GM21619 (cell line): Measurements from ENCODE around the gene HNRNPF.
"Not testable (repeated sequence)": the region's sequence is repeated elsewhere in the genome, so short reads cannot be mapped to it uniquely, and the experiment has no call there.

Experiments used
- ATAC-seq: cut with Tn5 transposase; IDR thresholded peaks from one replicate; pipeline ENCODE4 v1.9.1; 2021; ENCODE audit not compliant: unreplicated experiment

HNRNPF gene

DNA sequence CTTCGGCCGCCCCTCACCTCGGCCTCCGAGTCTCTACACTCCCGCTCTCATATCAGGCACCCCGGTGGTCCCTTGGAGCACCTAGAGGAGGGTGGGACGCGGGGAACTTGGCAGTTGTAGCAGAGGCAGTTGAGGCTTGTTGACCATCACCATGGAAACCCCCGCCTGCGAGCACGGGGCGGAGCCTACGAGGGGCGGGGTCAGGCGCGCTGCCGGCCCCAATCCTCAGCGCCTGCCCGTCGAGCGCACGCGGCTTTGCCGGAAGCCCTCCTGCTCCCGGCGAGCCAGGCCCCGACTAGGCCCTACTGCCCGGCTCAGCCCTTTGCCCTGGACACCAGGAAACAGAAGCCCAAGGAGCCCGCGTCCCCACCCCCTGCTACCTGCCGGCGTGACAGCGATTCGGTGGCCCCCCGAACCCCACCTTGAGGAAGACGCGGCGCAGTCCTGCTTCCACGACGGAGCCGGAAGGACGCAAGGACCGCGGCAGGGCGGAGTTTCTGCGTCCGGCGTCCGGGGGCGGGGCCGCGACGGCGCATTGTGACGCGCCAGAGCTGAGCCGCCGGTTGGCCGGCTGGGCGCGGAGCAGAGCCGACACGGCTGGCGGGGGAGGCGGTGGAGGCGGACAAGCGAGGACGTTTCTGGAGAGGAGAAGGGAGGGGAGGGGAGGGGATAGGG is at the start of gene HNRNPF:
HNRNPF (minus strand) TSS at position 477 of the 675 bp plus-strand sequence. CDS start 21,302 bp downstream, outside the sequence.
- peak; percentile 58 for ATAC-seq

DNA sequence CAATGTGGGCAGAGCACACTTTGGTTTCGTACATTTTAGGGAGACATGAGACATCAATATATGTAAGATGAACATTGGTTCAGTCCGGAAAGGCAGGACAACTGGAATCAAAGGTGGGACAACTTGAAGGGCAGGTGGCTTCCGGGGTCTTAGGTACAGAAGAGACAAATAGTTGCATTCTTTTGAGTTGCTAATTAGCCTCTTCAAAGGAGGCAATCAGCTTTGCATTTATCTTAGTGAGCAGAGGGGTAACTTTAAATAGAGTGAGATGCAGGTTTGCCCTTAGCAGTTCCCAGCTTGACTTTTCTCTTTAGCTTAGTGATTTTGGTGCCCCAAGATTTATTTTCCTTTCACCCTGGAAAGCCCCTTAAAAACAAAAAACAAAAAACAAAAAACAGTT is 49.2 kb upstream of the HNRNPF start:
- ATAC-seq: no peak

DNA sequence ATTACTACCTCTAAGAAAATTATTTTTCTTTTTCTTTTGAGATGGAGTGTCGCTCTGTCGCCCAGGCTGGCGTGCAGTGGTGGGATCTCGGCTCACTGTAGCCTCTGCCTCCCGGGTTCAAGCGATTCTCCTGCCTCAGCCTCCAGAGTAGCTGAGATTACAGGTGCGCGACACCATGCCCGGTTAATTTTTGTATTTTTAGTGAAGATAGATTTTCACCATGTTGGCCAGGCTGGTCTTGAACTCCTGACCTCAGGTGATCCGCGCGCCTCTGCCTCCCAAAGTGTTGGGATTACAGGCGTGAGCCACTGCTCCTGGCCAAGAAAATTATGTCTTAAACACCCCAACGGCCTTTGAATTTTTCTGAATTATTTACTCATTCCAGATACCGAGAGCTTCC is 47.6 kb upstream of the HNRNPF start:
- ATAC-seq: not testable (repeated sequence)

- not testable (repeated sequence) for ATAC-seq
Observed at GRCh38 chr10:43454025-43454424, 45.0 kb upstream of the HNRNPF start.

GRCh38 chr10:43453266-43453831 is 44.4 kb upstream of the HNRNPF start:
- ATAC-seq: peak; percentile 12

- ATAC-seq: no peak
Observed at GRCh38 chr10:43452356-43452914, 43.4 kb upstream of the HNRNPF start.

DNA sequence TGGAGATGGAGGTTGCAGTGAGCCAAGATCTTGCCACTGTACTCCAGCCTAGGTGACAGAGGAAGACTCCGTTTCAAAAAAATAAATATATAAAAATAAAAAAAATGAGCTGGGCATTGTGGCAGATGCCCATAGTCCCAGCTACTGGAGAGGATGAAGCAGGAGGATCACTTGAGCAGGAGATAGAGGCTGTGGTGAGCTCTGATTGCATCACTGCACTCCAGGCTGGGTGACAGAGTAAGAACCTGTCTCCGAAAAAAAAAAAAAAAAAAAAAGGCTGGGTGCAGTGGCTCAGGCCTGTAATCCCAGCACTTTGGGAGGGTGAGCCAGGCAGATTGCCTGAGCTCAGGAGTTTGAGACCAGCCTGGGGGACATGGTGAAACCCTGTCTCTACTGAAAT is 39.8 kb upstream of the HNRNPF start:
- no peak for ATAC-seq

DNA sequence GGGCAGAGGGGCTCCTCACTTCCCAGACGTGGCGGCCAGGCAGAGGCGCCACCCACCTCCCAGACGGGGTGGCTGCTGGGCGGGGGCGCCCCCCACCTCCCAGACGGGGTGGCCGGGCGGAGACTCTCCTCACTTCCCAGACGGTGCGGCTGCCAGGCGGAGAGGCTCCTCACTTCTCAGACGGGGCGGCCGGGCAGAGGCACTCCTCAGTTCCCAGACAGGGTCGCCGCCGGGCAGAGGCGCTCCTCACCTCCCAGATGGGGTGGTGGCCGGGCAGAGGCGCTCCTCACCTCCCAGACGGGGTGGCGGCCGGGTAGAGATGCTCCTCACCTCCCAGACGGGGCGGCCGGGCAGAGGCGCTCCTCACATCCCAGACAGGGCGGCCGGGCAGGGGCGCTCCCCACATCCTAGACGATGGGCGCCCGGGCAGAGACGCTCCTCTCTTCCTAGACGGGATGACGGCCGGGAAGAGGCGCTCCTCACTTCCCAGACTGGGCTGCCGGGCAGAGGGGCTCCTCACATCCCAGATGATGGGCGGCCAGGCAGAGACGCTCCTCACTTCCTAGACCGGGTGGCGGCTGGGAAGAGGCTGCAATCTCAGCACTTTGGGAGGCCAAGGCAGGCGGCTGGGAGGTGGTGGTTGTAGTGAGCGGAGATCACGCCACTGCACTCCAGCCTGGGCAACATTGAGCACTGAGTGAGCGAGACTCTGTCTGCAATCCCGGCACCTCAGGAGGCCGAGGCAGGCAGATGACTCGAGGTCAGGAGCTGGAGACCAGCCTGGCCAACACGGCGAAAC is 37.4 kb upstream of the HNRNPF start:
- ATAC-seq: not testable (repeated sequence)

DNA sequence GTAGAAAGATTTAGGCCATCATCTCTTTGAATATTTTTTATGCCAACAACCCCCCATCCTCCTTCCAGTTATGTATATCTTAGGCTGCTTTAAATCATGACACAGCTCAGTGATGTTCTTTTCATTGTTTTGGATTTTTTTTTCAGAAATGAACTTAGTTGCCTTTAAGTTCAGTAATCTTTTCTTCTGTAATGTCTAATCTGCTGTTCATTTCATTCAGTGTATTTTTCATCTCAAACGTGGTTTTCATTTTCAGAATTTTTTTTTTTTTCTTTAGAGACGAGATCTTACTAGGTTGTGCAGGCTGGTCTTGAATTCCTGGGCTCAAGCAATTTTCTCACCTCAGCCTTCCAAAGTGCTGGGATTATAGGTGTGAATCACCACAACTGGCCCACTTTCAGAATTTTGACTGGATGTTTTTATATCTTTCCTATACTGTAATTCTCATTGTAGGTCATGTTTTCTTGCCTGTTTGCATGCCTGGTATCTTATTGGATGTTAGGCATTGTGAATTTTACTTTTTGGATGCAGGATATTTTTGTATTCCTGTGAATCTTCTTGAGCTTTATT is 36.0 kb upstream of the HNRNPF start:
- no peak for ATAC-seq

- no peak for ATAC-seq
Observed at GRCh38 chr10:43444323-43444722, 35.3 kb upstream of the HNRNPF start.

DNA sequence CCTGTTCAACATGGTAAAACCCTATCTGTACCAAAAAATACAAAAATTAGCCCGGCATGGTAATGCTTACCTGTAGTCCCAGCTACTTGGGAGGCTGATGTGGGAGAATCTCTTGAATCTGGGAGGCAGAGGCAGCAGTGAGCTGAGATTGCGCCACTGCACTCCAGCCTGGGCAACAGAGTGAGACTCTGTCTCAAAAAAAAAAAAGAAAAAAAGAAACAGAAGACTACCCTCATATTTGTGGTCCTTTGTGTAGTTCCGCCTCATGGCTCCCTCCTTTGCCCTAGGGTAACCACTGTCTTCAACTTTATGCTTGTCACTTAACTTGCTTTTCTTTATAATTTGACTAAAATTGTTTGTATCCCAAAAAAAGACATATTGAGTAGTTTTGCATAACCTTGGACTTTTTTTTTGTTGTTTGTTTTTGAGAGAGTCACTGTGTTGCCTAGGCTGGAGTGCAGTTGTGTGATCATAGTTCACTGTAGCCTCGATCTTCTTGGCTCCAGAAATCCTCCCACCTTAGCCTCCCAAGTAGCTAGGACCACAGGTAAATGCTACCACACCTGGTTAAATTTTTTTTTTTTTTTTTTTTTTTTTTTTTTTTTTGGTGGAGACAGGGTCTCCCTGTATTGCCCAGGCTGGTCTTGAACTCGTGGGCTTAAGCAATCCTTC is 31.6 kb upstream of the HNRNPF start:
- no peak for ATAC-seq

- no peak for ATAC-seq
Observed at GRCh38 chr10:43437141-43437870, 28.3 kb upstream of the HNRNPF start.

DNA sequence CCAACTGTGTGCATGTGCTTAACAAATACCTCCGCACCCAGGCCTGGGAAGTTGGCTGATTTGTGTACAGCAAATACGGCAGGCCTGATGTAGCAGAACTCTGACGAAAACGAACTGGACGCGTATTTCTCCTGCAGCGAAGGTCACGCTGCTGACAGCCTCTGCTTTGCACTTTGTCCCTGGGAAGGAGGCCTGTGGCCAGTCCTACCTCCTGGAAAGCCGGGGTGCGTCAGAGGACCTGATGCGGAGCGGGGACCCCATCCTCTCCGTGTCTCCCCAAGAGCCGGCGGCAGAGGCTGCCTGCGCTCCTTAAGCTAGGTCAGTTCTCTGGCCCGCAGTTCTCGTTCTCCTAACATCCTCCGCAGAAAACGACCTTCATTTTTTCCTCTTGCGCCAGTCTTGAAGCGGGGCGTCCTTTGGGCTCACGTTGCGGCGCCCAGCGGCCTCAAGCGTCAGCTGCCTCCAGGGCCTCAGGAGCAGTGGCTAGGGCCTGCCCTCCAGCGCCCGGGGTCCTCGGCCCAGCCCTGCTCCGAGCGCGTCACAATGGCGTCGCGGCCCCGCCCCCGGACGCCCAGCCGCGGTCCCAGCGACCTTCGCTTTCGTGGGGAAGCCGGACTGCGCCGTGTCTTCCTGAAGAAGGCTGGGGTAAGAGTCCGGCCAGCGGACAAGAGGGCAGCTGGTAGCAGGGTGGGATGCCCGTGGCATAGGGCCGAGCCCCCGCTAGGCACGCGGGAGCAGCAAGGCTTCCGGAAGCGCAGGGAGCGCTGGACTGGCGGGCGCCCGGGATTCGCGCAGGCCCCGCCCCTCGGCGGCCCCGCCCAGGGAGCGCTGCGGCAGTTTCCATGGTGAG is 27.5 kb upstream of the HNRNPF start, which contains the start of gene ZNF487:
ZNF487 (plus strand) TSS at position 821 of the 850 bp plus-strand sequence. CDS start 38,703 bp downstream, outside the sequence.
- peak; percentile 94 for ATAC-seq

DNA sequence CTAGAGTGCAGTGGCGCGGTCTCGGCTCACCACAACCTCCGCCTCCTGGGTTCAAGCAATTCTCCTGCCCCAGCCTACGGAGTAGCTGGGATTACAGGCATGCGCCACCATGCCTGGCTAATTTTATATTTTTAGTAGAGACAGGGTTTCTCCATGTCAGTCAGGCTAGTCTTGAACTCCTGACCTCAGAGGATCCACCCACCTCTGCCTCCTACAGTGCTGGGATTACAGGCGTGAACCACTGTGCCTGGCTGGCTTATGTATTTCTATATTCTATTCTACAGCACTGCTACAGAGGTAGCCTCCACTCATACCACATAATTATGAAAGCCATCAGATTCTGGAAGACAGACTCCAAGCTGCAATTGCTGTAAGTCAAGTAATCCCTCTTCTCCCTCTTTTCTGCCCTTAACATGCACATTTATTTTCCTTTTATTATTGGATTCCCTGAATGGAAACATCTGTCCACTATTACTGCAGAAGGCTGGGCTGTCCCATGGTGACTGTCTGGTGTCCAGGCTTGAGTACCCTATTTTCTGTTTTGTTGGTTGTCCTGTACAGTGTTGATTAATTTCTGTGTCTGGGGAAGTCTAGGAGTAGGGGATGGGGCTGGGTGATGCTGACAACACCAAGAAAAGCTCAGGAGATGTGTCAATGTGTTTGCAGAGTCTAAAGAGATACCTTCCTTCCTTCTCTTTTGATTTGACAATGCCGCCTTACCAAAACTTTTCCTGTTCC is 22.1 kb upstream of the HNRNPF start:
- no peak for ATAC-seq

DNA sequence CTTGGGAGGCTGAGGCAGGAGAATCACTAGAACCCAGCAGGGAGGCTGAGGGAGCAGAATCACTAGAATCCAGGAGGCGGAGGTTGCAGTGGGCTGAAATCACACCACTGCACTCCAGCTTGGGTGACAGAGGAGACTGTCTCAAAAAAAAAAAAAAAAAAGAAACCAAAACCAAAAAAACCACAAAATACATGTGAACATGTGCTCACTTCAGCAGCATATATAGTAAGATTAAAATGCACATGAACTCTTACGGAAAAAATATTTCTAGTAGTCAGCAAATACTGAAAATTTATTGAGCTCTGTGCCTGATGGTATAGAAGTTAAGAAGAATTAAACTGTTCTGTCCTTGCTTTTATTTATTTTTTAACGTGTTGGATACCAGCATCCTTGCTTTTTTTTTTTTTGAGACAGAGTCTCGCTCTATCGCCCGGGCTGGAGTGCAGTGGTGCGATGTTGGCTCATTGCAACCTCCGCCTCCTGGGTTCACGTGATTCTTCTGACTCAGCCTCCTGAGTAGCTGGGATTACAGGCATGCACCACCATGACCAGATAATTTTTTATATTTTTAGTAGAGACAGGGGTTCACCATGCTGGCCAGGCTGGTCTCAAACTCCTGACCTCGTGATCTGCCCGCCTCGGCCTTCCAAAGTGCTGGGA is 18.3 kb upstream of the HNRNPF start:
- ATAC-seq: peak; percentile 70

DNA sequence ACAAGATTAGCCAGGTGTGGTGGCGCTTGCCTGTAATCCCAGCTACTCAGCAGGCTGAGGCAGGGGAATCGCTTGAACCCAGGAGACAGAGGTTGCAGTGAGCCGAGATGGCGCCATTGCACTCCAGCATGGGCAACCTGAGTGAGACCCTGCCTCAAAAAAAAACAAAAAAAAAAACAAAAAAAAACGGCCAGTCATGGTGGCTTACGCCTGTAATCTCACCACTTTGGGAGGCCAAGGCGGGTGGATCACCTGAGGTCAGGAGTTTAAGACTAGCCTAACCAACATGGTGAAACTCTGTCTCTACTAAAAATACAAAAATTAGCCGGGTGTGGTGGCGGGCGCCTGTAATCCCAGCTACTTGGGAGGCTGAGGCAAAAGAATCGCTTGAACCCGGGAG is 17.5 kb upstream of the HNRNPF start:
- not testable (repeated sequence) for ATAC-seq

DNA sequence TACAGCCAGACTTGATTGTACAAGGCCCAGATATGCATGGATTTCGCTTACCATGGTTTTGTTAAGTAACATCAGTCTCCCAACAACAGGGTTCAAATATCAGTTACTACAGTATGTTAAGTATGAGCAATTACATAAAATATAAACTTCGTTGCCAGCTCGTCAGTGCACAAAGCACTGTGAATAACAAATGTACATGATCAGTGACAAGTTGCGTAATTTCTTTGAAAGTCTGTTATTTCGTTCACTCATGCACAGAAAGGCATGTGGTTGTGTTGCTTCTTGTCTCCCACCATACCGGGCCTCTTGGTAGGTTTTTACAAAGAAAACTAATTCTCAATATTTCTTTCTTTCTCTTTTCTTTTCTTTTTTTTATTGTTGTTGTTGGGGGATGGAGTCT is 15.4 kb upstream of the HNRNPF start:
- no peak for ATAC-seq

DNA sequence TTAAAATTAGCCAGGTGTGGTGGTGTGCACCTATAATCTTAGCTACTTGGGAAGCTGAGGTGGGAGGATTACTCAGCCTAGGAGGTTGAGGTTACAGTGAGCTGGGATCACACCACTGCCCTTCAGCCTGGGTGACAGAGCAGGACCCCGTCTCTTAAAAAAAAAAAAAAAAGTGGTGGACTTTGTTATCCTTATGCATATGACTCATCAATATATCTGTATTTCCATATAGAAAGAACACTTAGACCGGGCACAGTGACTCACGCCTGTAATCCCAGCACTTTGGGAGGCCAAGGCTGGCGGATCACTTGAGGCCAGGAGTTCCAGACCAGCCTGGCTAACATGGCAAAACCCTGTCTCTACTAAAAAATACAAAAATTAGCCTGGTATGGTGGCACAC is 13.0 kb upstream of the HNRNPF start:
- ATAC-seq: not testable (repeated sequence)
